IPS-NIHi11 (cell line): Measurements from ENCODE around the gene MAP3K5.

Source experiments
- DNase-seq: peaks from one replicate; pipeline ENCODE4 v3.0.0; 2012; ENCODE audit warnings: mixed read lengths, low spot score

The MAP3K5 gene

DNA sequence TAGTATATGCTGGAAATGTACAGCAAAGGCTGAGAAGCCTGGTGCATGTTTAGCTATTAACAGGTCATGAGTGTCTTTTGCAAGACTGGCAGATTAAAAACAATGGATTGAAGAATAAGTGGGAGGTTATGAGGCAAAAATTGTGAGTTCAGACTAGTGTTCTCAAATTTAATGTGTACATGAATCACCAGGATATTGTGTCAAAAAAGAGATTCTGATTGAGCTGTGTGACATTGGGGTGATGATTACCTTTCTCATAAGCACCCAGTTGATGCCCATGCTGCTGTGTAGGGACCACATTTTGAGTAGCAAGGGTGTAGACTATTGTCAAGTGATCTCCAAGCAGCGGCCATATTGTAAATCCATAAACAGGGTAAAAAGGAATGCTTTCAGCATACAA is 44.8 kb downstream of the MAP3K5 start:
- no peak for DNase-seq

- no peak for DNase-seq
Observed at GRCh38 chr6:136745300-136745699, 47.0 kb downstream of the MAP3K5 start.

GRCh38 chr6:136744889-136745288 is 47.4 kb downstream of the MAP3K5 start:
- no peak for DNase-seq

- no peak for DNase-seq
Observed at GRCh38 chr6:136742125-136742524, 50.2 kb downstream of the MAP3K5 start.

GRCh38 chr6:136740050-136740974 is 52.0 kb downstream of the MAP3K5 start:
- DNase-seq, result no peak

- DNase-seq, result no peak
Observed at GRCh38 chr6:136739501-136739900, 52.8 kb downstream of the MAP3K5 start.

- no peak for DNase-seq
Observed at GRCh38 chr6:136739071-136739470, 53.2 kb downstream of the MAP3K5 start.

DNA sequence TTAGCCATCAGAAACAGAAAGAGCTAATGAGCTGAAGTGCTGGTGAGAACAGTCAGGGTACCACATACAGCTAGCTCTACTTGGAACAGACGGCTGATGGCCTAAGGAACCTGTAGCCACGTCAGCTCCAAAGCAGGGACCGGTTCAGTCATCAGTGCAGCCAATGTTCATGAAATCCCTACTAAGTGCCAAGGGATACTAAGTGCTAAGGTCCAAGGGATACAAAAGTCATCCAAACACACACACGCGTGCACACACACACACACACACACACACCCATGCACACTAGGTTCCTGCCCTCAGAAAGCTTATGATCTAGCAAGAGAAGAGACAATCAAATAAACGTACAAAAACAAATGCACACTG is 53.6 kb downstream of the MAP3K5 start:
- no peak for DNase-seq

GRCh38 chr6:136737871-136738691 is 54.2 kb downstream of the MAP3K5 start:
- DNase-seq, result no peak

DNA sequence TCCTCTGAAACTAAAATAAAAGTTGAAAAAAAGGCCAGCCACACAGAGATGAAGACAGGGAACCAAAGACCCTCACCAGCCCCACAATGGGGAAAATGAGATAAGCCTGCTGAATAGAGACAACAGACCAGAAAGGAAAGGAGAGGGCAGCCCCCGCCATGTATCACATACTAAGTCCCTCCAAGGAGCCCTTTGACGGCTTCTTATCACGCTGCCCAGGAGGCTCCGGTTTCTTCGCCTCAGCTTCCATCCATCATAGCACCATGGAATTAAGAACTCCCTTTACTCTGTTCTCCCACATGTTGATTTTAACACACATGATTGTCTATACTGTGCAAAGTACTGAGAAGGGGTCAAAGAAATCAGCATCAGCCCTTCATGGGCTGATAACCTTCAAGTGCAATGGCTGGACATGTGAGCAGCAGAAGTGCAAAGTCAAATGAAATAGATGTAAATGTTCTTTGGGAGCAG is 54.9 kb downstream of the MAP3K5 start:
- DNase-seq, result no peak

GRCh38 chr6:136736281-136736960 is 55.9 kb downstream of the MAP3K5 start:
- DNase-seq, result no peak

- no peak for DNase-seq
Observed at GRCh38 chr6:136734977-136735376, 57.3 kb downstream of the MAP3K5 start.

- no peak for DNase-seq
Observed at GRCh38 chr6:136732889-136733288, 59.4 kb downstream of the MAP3K5 start.

DNA sequence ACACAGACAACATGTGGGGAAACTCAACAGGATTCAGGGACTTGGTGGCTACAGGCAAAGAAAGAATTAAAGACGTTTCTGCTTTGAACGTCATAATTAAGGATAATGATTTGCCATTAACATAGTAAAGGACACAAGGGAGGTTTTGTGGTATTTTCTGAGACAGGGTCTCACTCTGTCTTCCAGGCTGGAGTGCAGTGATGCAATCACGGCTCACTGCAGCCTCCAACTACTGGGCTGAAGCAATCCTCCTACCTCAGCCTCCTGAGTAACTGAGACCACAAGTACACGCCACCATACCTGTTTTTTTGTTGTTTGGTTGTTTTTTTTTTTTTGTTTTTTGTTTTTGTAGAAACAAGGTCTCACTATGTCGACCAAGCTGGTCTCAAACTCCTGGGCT is 62.4 kb downstream of the MAP3K5 start:
- DNase-seq, result no peak

DNA sequence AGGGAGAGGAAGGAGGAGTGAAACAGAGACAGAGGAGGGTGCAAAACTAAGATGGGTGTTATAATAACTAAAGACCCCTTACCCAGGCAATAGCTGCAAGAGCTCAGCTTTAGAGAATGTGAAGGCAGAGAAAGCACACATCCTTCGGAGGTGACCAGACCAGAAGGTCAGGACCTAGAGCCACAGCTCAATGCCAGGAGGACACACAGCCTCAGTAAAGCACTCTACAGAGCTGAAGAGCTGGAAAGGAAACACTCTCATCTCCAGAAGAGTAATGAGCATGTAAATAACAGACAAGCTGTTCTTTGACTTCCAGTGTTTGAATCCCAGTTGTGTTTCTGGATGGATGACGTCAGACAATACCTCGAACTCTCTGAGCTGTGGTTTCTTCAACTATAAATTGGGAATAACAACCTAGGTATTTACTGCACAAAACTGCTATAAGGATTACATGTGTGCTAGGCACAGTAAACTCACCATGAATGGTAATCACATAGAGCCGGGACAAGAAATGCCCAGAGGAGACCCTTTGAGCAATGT is 63.2 kb downstream of the MAP3K5 start:
- DNase-seq, result no peak

GRCh38 chr6:136728033-136728939 is 64.0 kb downstream of the MAP3K5 start:
- DNase-seq, result no peak

DNA sequence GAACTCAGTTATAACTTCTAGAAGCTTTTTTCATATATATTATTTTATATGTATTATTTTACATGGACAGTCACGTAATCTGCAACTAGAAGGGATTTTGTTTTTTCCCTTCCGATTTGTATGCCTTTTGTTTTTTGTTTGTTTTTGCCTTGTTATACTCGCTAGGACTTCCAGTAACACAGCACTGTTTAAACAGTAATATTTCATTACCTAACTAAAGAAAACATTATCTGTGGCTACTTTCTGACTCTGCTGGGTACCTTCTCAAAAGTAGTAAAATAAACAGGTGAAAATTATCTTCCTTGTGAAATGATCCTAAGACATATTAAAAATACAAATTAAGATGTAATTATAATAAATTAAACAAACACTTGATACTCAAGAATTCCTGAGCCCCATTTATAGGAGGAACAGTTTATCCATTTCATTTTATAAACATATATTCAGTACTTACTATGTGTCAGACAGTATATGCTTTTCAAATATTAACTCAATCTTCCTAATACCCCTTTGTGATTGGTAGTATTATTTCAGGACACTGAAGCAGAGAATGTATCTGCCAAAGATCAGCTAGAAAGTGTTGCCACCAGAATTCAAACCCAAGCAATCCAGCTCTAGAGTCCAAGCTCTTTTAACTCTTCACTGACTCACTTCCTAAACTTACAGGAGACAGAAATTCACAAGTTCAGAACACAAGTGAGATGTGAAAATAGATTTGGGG is 65.3 kb downstream of the MAP3K5 start:
- DNase-seq, result no peak

DNA sequence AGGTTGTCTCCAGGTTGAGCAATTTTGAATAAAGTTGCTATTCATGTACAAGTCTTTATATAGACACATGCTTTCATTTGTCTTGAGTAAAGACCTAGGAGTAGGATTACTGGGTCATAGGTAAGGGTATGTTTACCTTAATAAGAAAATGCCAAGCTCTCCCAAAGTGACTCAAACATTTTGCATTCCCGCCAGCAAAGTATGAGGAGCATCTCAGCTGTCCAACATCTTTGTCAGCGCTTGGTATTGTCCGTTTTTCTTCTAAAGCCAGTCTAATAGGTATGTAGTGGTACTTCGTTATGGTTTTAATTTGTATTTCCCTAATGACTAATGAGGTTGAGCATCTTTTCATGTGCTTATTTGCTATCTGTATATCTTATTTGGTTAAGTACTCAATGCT is 67.2 kb downstream of the MAP3K5 start:
- DNase-seq, result no peak

DNA sequence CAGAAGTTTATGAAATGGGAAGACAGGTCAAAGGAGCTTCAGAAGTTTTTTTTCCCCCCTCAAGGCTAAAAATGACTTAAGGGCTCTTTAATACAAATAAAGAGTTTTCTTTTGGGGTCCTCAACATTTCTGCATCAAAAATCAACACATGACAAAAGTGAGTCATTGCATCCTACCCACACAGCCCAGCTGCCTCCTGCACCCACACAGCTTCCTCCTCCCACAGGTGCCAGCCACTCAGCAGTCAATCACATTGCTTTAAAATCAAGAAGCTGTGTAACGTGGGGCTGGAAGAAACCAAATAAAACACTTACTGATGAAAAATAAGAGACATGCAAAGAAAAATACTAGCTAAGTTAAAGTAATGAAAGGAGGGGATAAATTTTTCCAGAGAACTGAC is 68.5 kb downstream of the MAP3K5 start:
- DNase-seq, result no peak

GRCh38 chr6:136721467-136721866 is 70.8 kb downstream of the MAP3K5 start:
- DNase-seq, result no peak
